CD4-positive, alpha-beta T cell treated with Interleukin-4 for 1 hour (primary cell): Measurements from ENCODE around the gene TSC22D2.
"Not testable (repeated sequence)": the region's sequence is repeated elsewhere in the genome, so short reads cannot be mapped to it uniquely, and the experiment has no call there.

Source experiments
- DNase-seq, 2 donors: peaks; one replicate each; pipeline ENCODE4 v3.0.0-alpha.2; 2020 to 2022

The TSC22D2 gene

GRCh38 chr3:150494411-150494977 lies 86.4 kb downstream of the TSC22D2 start:
- no peak for DNase-seq

DNA sequence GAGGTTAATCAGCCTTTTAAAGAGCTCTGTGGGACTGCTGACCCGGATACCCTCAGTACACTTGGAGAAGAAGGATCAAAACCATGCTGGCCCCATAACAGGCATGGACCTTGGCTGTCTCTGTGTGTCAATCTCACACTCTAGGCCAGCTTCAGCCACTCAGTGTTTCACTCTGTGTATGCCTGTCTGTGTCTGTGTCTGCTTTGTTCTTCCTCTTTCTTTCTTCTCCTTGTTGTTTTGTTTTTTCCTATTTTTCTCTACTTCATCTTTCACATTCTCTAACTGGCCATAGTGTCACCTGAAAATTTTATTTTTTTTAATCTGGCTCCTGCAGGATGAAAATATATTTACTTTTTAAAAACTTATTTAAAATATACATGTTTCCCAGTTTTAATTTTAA lies 87.1 kb downstream of the TSC22D2 start:
- DNase-seq = no peak

DNA sequence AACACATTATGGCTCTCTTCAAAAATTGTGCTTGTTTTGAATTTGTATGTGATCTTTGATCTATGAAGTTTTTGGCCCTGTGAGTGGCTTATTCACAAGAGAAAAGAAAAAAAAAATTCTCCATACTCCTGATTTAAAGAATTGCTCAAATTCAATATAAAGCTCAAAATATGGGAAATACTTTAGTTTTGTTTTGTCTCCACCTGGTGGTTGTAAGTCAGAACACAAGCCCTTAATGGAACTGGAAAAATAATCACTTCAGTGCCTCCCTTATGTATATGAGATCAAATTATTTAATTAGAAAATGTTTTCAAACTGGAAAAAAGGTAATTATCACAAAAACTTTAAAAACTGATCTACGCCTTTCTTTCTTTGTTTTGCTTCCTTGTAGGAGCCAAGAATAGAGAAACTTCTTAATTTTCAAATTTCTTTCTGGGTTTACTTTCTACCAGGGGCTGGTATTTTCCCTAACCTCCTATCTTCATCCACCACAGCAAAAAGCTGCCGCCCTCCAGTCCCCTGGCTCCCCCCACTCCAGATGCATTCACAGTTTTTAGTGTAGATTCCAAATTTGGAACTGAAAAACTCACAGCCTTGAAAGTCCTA lies 87.6 kb downstream of the TSC22D2 start:
- DNase-seq = peak in 1 of 2 donors; percentile 67

- DNase-seq = no peak
These were observed 89.9 kb downstream of the TSC22D2 start for GRCh38 chr3:150497956-150498355.

DNA sequence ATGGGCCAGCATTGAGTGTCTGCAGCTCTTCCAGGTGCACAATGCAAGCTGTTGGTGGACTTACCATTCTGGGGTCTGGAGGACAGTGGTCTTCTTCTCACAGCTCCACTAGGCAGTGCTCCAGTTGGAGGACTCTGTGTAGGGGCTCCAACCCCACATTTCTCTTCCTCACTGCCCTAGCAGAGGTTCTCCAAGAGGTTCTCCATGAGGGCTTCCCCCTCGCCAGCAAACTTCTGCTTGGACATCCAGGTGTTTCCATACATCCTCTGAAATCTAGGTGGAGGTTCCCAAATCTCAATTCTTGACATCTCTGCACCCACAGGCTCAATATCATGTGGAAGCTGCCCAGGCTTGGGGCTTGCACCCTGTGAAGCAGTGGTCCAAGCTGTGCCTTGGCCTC lies 92.9 kb downstream of the TSC22D2 start:
- DNase-seq = not testable (repeated sequence)

- no peak for DNase-seq
These were observed 95.5 kb downstream of the TSC22D2 start for GRCh38 chr3:150503402-150504099.

GRCh38 chr3:150504483-150504882 lies 96.4 kb downstream of the TSC22D2 start:
- no peak for DNase-seq

- no peak for DNase-seq
These were observed 100.3 kb downstream of the TSC22D2 start for GRCh38 chr3:150508401-150508800.

GRCh38 chr3:150509780-150510179 lies 101.7 kb downstream of the TSC22D2 start:
- DNase-seq = no peak

- DNase-seq = no peak
These were observed 103.2 kb downstream of the TSC22D2 start for GRCh38 chr3:150511122-150511821.

GRCh38 chr3:150515210-150515609 lies 107.1 kb downstream of the TSC22D2 start:
- no peak for DNase-seq
